Calu3 (cell line): Measurements from ENCODE around the gene DARS2. TPM values are rescaled to one million over a fixed set of nuclear protein-coding genes. Genes with fewer than 3 reads are reported as not detected.

Experiments
- BruUV-seq: library from RNA; stranded (reverse); fragments of 400-500 nt; replicated peaks from 2 replicates; lab custom pipeline; 2021; lab: Mats Ljungman, UMichigan
- CTCF ChIA-PET: fragments of 300-600 bp; sonication (Branson Sonifier 250); formaldehyde crosslinking; loops from one replicate; lab custom pipeline; 2022; ENCODE audit warnings: antibody characterized with exemption; lab: Charles Lee
- DNase-seq: peaks from one replicate; pipeline ENCODE4 v3.0.0; 2022
- H3K27ac Mint-ChIP-seq: one replicate; pipeline ENCODE4 v1.8.0; 2022; ENCODE audit warnings: mixed read lengths; ENCODE audit not compliant: unreplicated experiment
- H3K27me3 Mint-ChIP-seq: one replicate; pipeline ENCODE4 v1.8.0; 2022; ENCODE audit warnings: mixed read lengths; ENCODE audit not compliant: unreplicated experiment
- H3K36me3 Mint-ChIP-seq: one replicate; pipeline ENCODE4 v1.8.0; 2022; ENCODE audit warnings: mild to moderate bottlenecking, moderate library complexity, mixed read lengths; ENCODE audit not compliant: insufficient read depth, unreplicated experiment
- H3K4me1 Mint-ChIP-seq: one replicate; pipeline ENCODE4 v1.8.0; 2022; ENCODE audit warnings: mild to moderate bottlenecking, low read depth, mixed read lengths; ENCODE audit not compliant: unreplicated experiment
- H3K4me3 Mint-ChIP-seq: one replicate; pipeline ENCODE4 v1.8.0; 2022; ENCODE audit warnings: mild to moderate bottlenecking, low read depth, moderate library complexity, mixed read lengths; ENCODE audit not compliant: unreplicated experiment
- H3K9me3 Mint-ChIP-seq: one replicate; pipeline ENCODE4 v1.8.0; 2022; ENCODE audit warnings: low read depth, mixed read lengths; ENCODE audit not compliant: unreplicated experiment
- CTCF ChIP-seq: fragments of 200-600 bp; IDR thresholded peaks from one replicate; pipeline ENCODE4 v1.8.0; 2022; ENCODE audit warnings: antibody characterized with exemption; ENCODE audit not compliant: unreplicated experiment
- intact Hi-C: fragments of 100-400 bp; cut with micrococcal nuclease; formaldehyde crosslinking; loops from one replicate; pipeline ENCODE4 v1.10.0; 2022; ENCODE audit not compliant: unreplicated experiment
- total RNA-seq: library from RNA; stranded (reverse); gene quantifications from 2 replicates; pipeline ENCODE4 v1.2.3, GENCODE V29; 2022

The DARS2 gene
- total RNA-seq, 1 experiment from 2014 or later: 56.3 TPM

GRCh38 chr1:173818459-173818858 is 6.0 kb upstream of the DARS2 start:
- DNase-seq: no peak
- intact Hi-C loops: no loop called here
- H3K9me3 Mint-ChIP-seq: peaks cover 4% of the 10 kb centered on the region
- TF ChIP-seq CTCF: no peak
- BruUV-seq: no TSS peak
- H3K4me3 Mint-ChIP-seq: no peak overlapping the region
- H3K36me3 Mint-ChIP-seq: peaks cover 19% of the 10 kb centered on the region
- H3K27ac Mint-ChIP-seq: peak overlapping the region; percentile 9
- no peaks in the 10 kb centered on the region for H3K27me3 Mint-ChIP-seq
- CTCF ChIA-PET: interaction anchor here (1.1 kb wide), 1 partner anchor 612 kb away, joined by 3 read pairs; no protein-coding TSS in a partner anchor
- peaks cover 35% of the 10 kb centered on the region for H3K4me1 Mint-ChIP-seq

GRCh38 chr1:173821680-173822079 is 2.8 kb upstream of the DARS2 start:
- intact Hi-C loops: no loop called here
- TF ChIP-seq CTCF: no peak
- H3K27me3 Mint-ChIP-seq: no peaks in the 10 kb centered on the region
- no peaks in the 10 kb centered on the region for H3K9me3 Mint-ChIP-seq
- no TSS peak for BruUV-seq
- H3K27ac Mint-ChIP-seq: no peak overlapping the region
- no peak for DNase-seq
- CTCF ChIA-PET: interaction anchor here (0.7 kb wide), 2 partner anchors 167 to 181 kb away, joined by 4 to 5 read pairs; no protein-coding TSS in a partner anchor
- H3K4me3 Mint-ChIP-seq: no peak overlapping the region
- H3K4me1 Mint-ChIP-seq: peaks cover 28% of the 10 kb centered on the region
- peaks cover 43% of the 10 kb centered on the region for H3K36me3 Mint-ChIP-seq

GRCh38 chr1:173823781-173824314 is 625 bp upstream of the DARS2 start:
- TSS peak; percentile 75 for BruUV-seq
- Mint-ChIP-seq H3K9me3 (no peaks in the 10 kb centered on the region), H3K27ac (peak overlapping the region; percentile 96), H3K4me1 (peaks cover 28% of the 10 kb centered on the region), H3K4me3 (peak overlapping the region; percentile 97), H3K36me3 (peaks cover 43% of the 10 kb centered on the region), H3K27me3 (no peaks in the 10 kb centered on the region)
- DNase-seq: no peak
- intact Hi-C loops: loop anchor here (1.0 to 2.0 kb wide), 2 partner anchors 393 to 1079 kb away; no protein-coding TSS in a partner anchor
- no peak for TF ChIP-seq CTCF
- CTCF ChIA-PET: interaction anchor here (0.6 to 2.6 kb wide), 12 partner anchors 44 to 1079 kb away, joined by 3 to 14 read pairs (median 5); partner anchors contain the start of genes KLHL20 and ZBTB37

- H3K36me3 Mint-ChIP-seq: peaks cover 51% of the 10 kb centered on the region
- no peaks in the 10 kb centered on the region for H3K27me3 Mint-ChIP-seq
- intact Hi-C loops: no loop called here
- BruUV-seq: no TSS peak
- CTCF ChIA-PET: interaction anchor here (0.6 to 0.7 kb wide), 2 partner anchors 108 to 279 kb away, joined by 3 read pairs; no protein-coding TSS in a partner anchor
- H3K9me3 Mint-ChIP-seq: no peaks in the 10 kb centered on the region
- DNase-seq: no peak
- no peak for TF ChIP-seq CTCF
- H3K27ac Mint-ChIP-seq: no peak overlapping the region
- H3K4me3 Mint-ChIP-seq: no peak overlapping the region
- H3K4me1 Mint-ChIP-seq: peaks cover 12% of the 10 kb centered on the region
These were observed 3.1 kb downstream of the DARS2 start for GRCh38 chr1:173827611-173828010.
